ENCODE measurements around the gene TMEM147.

TMEM147 gene

GRCh38 chr19:35521124-35521743, 24.2 kb upstream of the TMEM147 start:
- DNase-seq = no peak

GRCh38 chr19:35522745-35523327, 22.6 kb upstream of the TMEM147 start:
- no peak for DNase-seq

- no peak for DNase-seq
Measured at GRCh38 chr19:35524181-35524837, 21.1 kb upstream of the TMEM147 start.

- DNase-seq = no peak
Measured at GRCh38 chr19:35525873-35526272, 19.6 kb upstream of the TMEM147 start.

GRCh38 chr19:35528218-35529038, 17.0 kb upstream of the TMEM147 start, which contains the start of gene SBSN:
Gene SBSN, minus strand, starts transcription at chr19:35528311. Its CDS starts 30 bp downstream, at chr19:35528281.
- no peak for DNase-seq

- no peak for DNase-seq
Measured at GRCh38 chr19:35529241-35530218, 15.9 kb upstream of the TMEM147 start.

- no peak for DNase-seq
Measured at GRCh38 chr19:35531291-35531690, 14.1 kb upstream of the TMEM147 start.

GRCh38 chr19:35533201-35533821, 12.1 kb upstream of the TMEM147 start, which contains the start of gene GAPDHS:
Gene GAPDHS, plus strand, starts transcription at chr19:35533456. Its CDS starts 72 bp downstream, at chr19:35533528.
- no peak for DNase-seq

- DNase-seq = peak; percentile 72
Measured at GRCh38 chr19:35533822-35534392, 11.5 kb upstream of the TMEM147 start.

- DNase-seq = no peak
Measured at GRCh38 chr19:35534803-35535480, 10.5 kb upstream of the TMEM147 start.

GRCh38 chr19:35539314-35539713, 6.1 kb upstream of the TMEM147 start:
- no peak for DNase-seq

- DNase-seq = no peak
Measured at GRCh38 chr19:35539850-35540249, 5.6 kb upstream of the TMEM147 start.

GRCh38 chr19:35540356-35540927, 5.0 kb upstream of the TMEM147 start:
- no peak for DNase-seq

GRCh38 chr19:35542209-35542608, 3.2 kb upstream of the TMEM147 start:
- no peak for DNase-seq

GRCh38 chr19:35543280-35544109, 1.9 kb upstream of the TMEM147 start:
- no peak for DNase-seq

- DNase-seq = no peak
Measured at GRCh38 chr19:35544110-35544802, 1.2 kb upstream of the TMEM147 start.

GRCh38 chr19:35545855-35546381, 492 bp downstream of the TMEM147 start:
- peak; percentile 84 for DNase-seq

- DNase-seq = no peak
Measured at GRCh38 chr19:35546532-35546931, 1.1 kb downstream of the TMEM147 start.
